Tibial artery (tissue), 4 donors: Measurements from ENCODE around the gene CT55.
A peak's percentile ranks its signal among the peaks of the same experiment; 100 is the strongest.
"Not testable (repeated sequence)": the region's sequence is repeated elsewhere in the genome, so short reads cannot be mapped to it uniquely, and the experiment has no call there.

ENCODE experiments used
- DNase-seq, 2 donors: peaks; one replicate each; pipeline ENCODE4 v3.0.0-alpha.2; 2019
- H3K27ac ChIP-seq, 2 donors: fragments of 200-600 bp; sonication (generic) in 1 of 2; 1 replicate in 1 of 2; 2 replicates in 1 of 2; pipeline ENCODE4 v1.5.1; 2018 to 2019; ENCODE audit warnings: mild to moderate bottlenecking in 1 of 2
- H3K27me3 ChIP-seq, 2 donors: fragments of 200-600 bp; sonication (generic) in 1 of 2; one replicate each; pipeline versions ENCODE4 v1.5.1 to v1.6.0; 2016 to 2019
- H3K36me3 ChIP-seq, 3 donors: fragments of 200-600 bp; sonication (generic) in 2 of 3; one replicate each; pipeline ENCODE4 v1.5.1; 2016 to 2019; ENCODE audit warnings: mild to moderate bottlenecking in 2 of 3
- H3K4me1 ChIP-seq, 4 donors: fragments of 200-600 bp; sonication (generic) in 2 of 4; 1 replicate in 3 of 4; 2 replicates in 1 of 4; pipeline ENCODE4 v1.5.1; 2016 to 2019
- H3K4me3 ChIP-seq, 2 donors: fragments of 200-600 bp; sonication (generic) in 1 of 2; 1 replicate in 1 of 2; 2 replicates in 1 of 2; pipeline ENCODE4 v1.5.1; 2018 to 2019; ENCODE audit warnings: mild to moderate bottlenecking in 2 of 2
- H3K9me3 ChIP-seq, 3 donors: fragments of 200-600 bp; sonication (generic) in 1 of 3; one replicate each; pipeline ENCODE4 v1.5.1; 2016 to 2019
- CTCF ChIP-seq, 2 experiments: fragments of 200-600 bp in 1 of 2; fragments of 450-650 bp in 1 of 2; IDR thresholded peaks; one replicate each; pipeline ENCODE4 v1.5.1; 2017 to 2019; ENCODE audit warnings: antibody characterized with exemption in 2 of 2, mild to moderate bottlenecking in 1 of 2, moderate library complexity in 1 of 2
- intact Hi-C: fragments of 100-400 bp; cut with DNase I; formaldehyde crosslinking; loops from one replicate; pipeline ENCODE4 v1.15.0; 2023; ENCODE audit warnings: low total_unique reads

Gene CT55

GRCh38 chrX:135168486-135168885 lies 2.7 kb downstream of the CT55 start:
- intact Hi-C loops: no loop called here
- Histone ChIP-seq H3K4me3 (no peak overlapping the region), H3K27ac (no peak overlapping the region), H3K27me3 (no peaks in the 10 kb centered on the region), H3K4me1 (no peaks in the 10 kb centered on the region), H3K36me3 (no peaks in the 10 kb centered on the region), H3K9me3 (no peaks in the 10 kb centered on the region)
- TF ChIP-seq CTCF (IDR thresholded peaks at IDR 0.05): no peak
- no peak for DNase-seq

GRCh38 chrX:135154688-135155087 lies 16.5 kb downstream of the CT55 start:
- H3K36me3 ChIP-seq, H3K4me3 ChIP-seq, DNase-seq, intact Hi-C loops, H3K4me1 ChIP-seq, H3K27ac ChIP-seq, H3K9me3 ChIP-seq, H3K27me3 ChIP-seq: not testable (repeated sequence)

- not testable (repeated sequence) for H3K4me3 ChIP-seq
Measured at GRCh38 chrX:135126145-135126544, 45.1 kb downstream of the CT55 start.

GRCh38 chrX:135120056-135120576 lies 51.1 kb downstream of the CT55 start, which contains the start of gene ETDB:
Gene ETDB (minus strand): TSS chrX:135120526. CDS start chrX:135119261, 1,265 bp downstream.
- H3K27me3 ChIP-seq, DNase-seq, H3K9me3 ChIP-seq, H3K27ac ChIP-seq, H3K4me3 ChIP-seq, H3K4me1 ChIP-seq, intact Hi-C loops, H3K36me3 ChIP-seq: not testable (repeated sequence)

More at GRCh38 chrX:135126145-135126544, 45.1 kb downstream of the CT55 start:
- H3K27me3 ChIP-seq, DNase-seq, H3K36me3 ChIP-seq, H3K27ac ChIP-seq, H3K4me1 ChIP-seq, H3K9me3 ChIP-seq, intact Hi-C loops: not testable (repeated sequence)

GRCh38 chrX:135116064-135116463 lies 55.1 kb downstream of the CT55 start:
- DNase-seq, H3K4me3 ChIP-seq, H3K36me3 ChIP-seq, H3K9me3 ChIP-seq, H3K27me3 ChIP-seq, intact Hi-C loops, H3K4me1 ChIP-seq, H3K27ac ChIP-seq: not testable (repeated sequence)

GRCh38 chrX:135114392-135114791 lies 56.8 kb downstream of the CT55 start:
- no peaks in the 10 kb centered on the region for H3K27me3 ChIP-seq
- no peaks in the 10 kb centered on the region for H3K9me3 ChIP-seq
- no peak overlapping the region for H3K4me3 ChIP-seq
- H3K4me1 ChIP-seq: no peaks in the 10 kb centered on the region
- intact Hi-C loops: no loop called here
- TF ChIP-seq CTCF (IDR thresholded peaks at IDR 0.05): no peak
- no peaks in the 10 kb centered on the region for H3K36me3 ChIP-seq
- no peak overlapping the region for H3K27ac ChIP-seq
- DNase-seq: no peak

GRCh38 chrX:135112743-135113142 lies 58.5 kb downstream of the CT55 start:
- intact Hi-C loops: no loop called here
- Histone ChIP-seq H3K27me3 (no peaks in the 10 kb centered on the region), H3K36me3 (no peaks in the 10 kb centered on the region), H3K27ac (no peak overlapping the region), H3K4me1 (no peaks in the 10 kb centered on the region), H3K4me3 (no peak overlapping the region), H3K9me3 (no peaks in the 10 kb centered on the region)
- TF ChIP-seq CTCF (IDR thresholded peaks at IDR 0.05): no peak
- DNase-seq: no peak

GRCh38 chrX:135112096-135112729 lies 59.0 kb downstream of the CT55 start:
- TF ChIP-seq CTCF (IDR thresholded peaks at IDR 0.05): peak; percentile 26 to 37
- Histone ChIP-seq H3K36me3 (no peaks in the 10 kb centered on the region), H3K27me3 (no peaks in the 10 kb centered on the region), H3K4me1 (no peaks in the 10 kb centered on the region), H3K27ac (no peak overlapping the region), H3K4me3 (no peak overlapping the region), H3K9me3 (no peaks in the 10 kb centered on the region)
- intact Hi-C loops: no loop called here
- DNase-seq: no peak
